SH-SY5Y (cell line): ENCODE measurements around the gene DEPDC7.

Source experiments
- GATA2 ChIP-seq: IDR thresholded peaks from 2 replicates; pipeline ENCODE4 v1.6.1; 2011; ENCODE audit warnings: mild to moderate bottlenecking, low read depth, low read length
- GATA3 ChIP-seq: IDR thresholded peaks from 2 replicates; pipeline ENCODE4 v1.6.1; 2011; ENCODE audit warnings: low read depth, mild to moderate bottlenecking, low read length, moderate library complexity

GRCh38 chr11:33013755-33014154 lies 1.9 kb upstream of the DEPDC7 start:
- TF ChIP-seq GATA2 (no peak), GATA3 (no peak)
